Glutamatergic neuron (in vitro differentiated cells): Measurements from ENCODE around the gene PLPPR1. TPM values are rescaled to one million over a fixed set of nuclear protein-coding genes. Genes with fewer than 3 reads are reported as not detected.
A peak's percentile ranks its signal among the peaks of the same experiment; 100 is the strongest.

ENCODE experiments used
- DNase-seq: peaks from one replicate; pipeline ENCODE4 v3.0.0; 2022
- H3K27ac Mint-ChIP-seq: one replicate; pipeline ENCODE4 v1.8.0; 2020; ENCODE audit warnings: mild to moderate bottlenecking, mixed read lengths, inconsistent platforms; ENCODE audit not compliant: unreplicated experiment
- H3K27me3 Mint-ChIP-seq: one replicate; pipeline ENCODE4 v1.8.0; 2020; ENCODE audit warnings: mild to moderate bottlenecking, moderate library complexity, mixed read lengths, inconsistent platforms; ENCODE audit not compliant: unreplicated experiment
- H3K36me3 Mint-ChIP-seq: one replicate; pipeline ENCODE4 v1.8.0; 2020; ENCODE audit warnings: mild to moderate bottlenecking, mixed read lengths, inconsistent platforms; ENCODE audit not compliant: unreplicated experiment
- H3K4me1 Mint-ChIP-seq: one replicate; pipeline ENCODE4 v1.8.0; 2020; ENCODE audit warnings: mild to moderate bottlenecking, low read depth, mixed read lengths, inconsistent platforms; ENCODE audit not compliant: unreplicated experiment
- H3K4me3 Mint-ChIP-seq: one replicate; pipeline ENCODE4 v1.8.0; 2020; ENCODE audit warnings: mild to moderate bottlenecking, mixed read lengths, inconsistent platforms; ENCODE audit not compliant: unreplicated experiment
- H3K9me3 Mint-ChIP-seq: one replicate; pipeline ENCODE4 v1.8.0; 2020; ENCODE audit warnings: mild to moderate bottlenecking, moderate library complexity, mixed read lengths, inconsistent platforms; ENCODE audit not compliant: unreplicated experiment
- CTCF ChIP-seq: fragments of 200-600 bp; sonication (generic); IDR thresholded peaks from one replicate; pipeline ENCODE4 v1.5.0; 2021; ENCODE audit not compliant: partially characterized antibody, unreplicated experiment
- total RNA-seq: library from RNA; stranded (reverse); fragmentation: NEBNext Ultra II Directional; extraction: Animal tissue kit (Norgen Biotek cat#: 25700); gene quantifications from one replicate; pipeline ENCODE4 v1.2.1, GENCODE V29; 2021; ENCODE audit not compliant: unreplicated experiment

Gene PLPPR1
- total RNA-seq, 1 donor from 2014 or later = 7.4 TPM

- Mint-ChIP-seq H3K4me3 (no peak overlapping the region), H3K4me1 (no peaks in the 10 kb centered on the region), H3K36me3 (no peaks in the 10 kb centered on the region), H3K27me3 (peaks cover 3% of the 10 kb centered on the region), H3K27ac (no peak overlapping the region), H3K9me3 (no peaks in the 10 kb centered on the region)
- no peak for DNase-seq
- TF ChIP-seq CTCF = no peak
Observed at GRCh38 chr9:101172616-101173015, 144.1 kb downstream of the PLPPR1 start.

- H3K36me3 Mint-ChIP-seq = no peaks in the 10 kb centered on the region
- no peaks in the 10 kb centered on the region for H3K9me3 Mint-ChIP-seq
- no peak for TF ChIP-seq CTCF
- DNase-seq = no peak
- H3K27me3 Mint-ChIP-seq = peaks cover 3% of the 10 kb centered on the region
- no peaks in the 10 kb centered on the region for H3K4me1 Mint-ChIP-seq
- H3K4me3 Mint-ChIP-seq = no peak overlapping the region
- no peak overlapping the region for H3K27ac Mint-ChIP-seq
Observed at GRCh38 chr9:101173907-101174306, 145.4 kb downstream of the PLPPR1 start.

- H3K4me1 Mint-ChIP-seq = no peaks in the 10 kb centered on the region
Observed at GRCh38 chr9:101176384-101176783, 147.9 kb downstream of the PLPPR1 start.

GRCh38 chr9:101184813-101185278 is 156.3 kb downstream of the PLPPR1 start:
- H3K4me1 Mint-ChIP-seq = no peaks in the 10 kb centered on the region
- H3K36me3 Mint-ChIP-seq = no peaks in the 10 kb centered on the region
- H3K27ac Mint-ChIP-seq = no peak overlapping the region
- no peak overlapping the region for H3K4me3 Mint-ChIP-seq
- no peaks in the 10 kb centered on the region for H3K9me3 Mint-ChIP-seq
- TF ChIP-seq CTCF = no peak
- no peaks in the 10 kb centered on the region for H3K27me3 Mint-ChIP-seq
- no peak for DNase-seq

More at GRCh38 chr9:101176384-101176783, 147.9 kb downstream of the PLPPR1 start:
- DNase-seq = no peak
- H3K4me3 Mint-ChIP-seq = no peak overlapping the region
- no peaks in the 10 kb centered on the region for H3K36me3 Mint-ChIP-seq
- no peak overlapping the region for H3K27ac Mint-ChIP-seq
- H3K9me3 Mint-ChIP-seq = no peaks in the 10 kb centered on the region
- H3K27me3 Mint-ChIP-seq = no peaks in the 10 kb centered on the region
- TF ChIP-seq CTCF = peak; percentile 24

- Mint-ChIP-seq H3K9me3 (no peaks in the 10 kb centered on the region), H3K36me3 (no peaks in the 10 kb centered on the region), H3K27me3 (no peaks in the 10 kb centered on the region), H3K4me3 (no peak overlapping the region), H3K4me1 (no peaks in the 10 kb centered on the region), H3K27ac (no peak overlapping the region)
- TF ChIP-seq CTCF = no peak
- no peak for DNase-seq
Observed at GRCh38 chr9:101191723-101192122, 163.2 kb downstream of the PLPPR1 start.
